Astrocyte (in vitro differentiated cells and primary cell): ENCODE data around the gene RPS6KA2.

ENCODE experiments used
- EZH2 ChIP-seq: IDR thresholded peaks from 2 replicates; pipeline ENCODE4 v1.6.1; 2012; ENCODE audit warnings: mild to moderate bottlenecking, low read length, inconsistent platforms; ENCODE audit not compliant: insufficient read depth
- TF ChIP-seq, protein P1 (sequence below): IDR thresholded peaks from 2 replicates; pipeline ENCODE4 v1.5.1; 2011; ENCODE audit warnings: low read depth, mild to moderate bottlenecking, inconsistent platforms, low read length, moderate library complexity; ENCODE audit not compliant: insufficient read depth

DNA sequence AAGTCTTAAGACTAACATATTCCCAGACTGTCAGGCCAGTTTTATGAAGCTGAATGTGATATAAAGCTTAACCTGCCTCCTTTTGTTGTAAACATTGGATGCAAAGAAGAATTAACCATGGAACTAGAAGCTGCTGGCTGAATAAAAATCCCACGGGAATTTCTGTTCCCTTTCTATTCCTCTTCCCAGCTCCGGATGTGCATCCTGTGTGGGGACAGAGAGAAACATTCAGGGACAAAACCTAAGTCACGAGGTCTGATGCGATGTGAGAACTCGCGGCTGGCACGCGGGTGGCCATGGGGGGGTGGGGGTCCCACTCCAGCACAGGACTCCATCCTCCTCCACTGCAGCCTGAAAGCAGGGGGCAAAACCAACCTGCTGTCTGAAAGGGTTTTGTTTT lies 72.7 kb downstream of the RPS6KA2 start:
- TF ChIP-seq, protein P1, sequence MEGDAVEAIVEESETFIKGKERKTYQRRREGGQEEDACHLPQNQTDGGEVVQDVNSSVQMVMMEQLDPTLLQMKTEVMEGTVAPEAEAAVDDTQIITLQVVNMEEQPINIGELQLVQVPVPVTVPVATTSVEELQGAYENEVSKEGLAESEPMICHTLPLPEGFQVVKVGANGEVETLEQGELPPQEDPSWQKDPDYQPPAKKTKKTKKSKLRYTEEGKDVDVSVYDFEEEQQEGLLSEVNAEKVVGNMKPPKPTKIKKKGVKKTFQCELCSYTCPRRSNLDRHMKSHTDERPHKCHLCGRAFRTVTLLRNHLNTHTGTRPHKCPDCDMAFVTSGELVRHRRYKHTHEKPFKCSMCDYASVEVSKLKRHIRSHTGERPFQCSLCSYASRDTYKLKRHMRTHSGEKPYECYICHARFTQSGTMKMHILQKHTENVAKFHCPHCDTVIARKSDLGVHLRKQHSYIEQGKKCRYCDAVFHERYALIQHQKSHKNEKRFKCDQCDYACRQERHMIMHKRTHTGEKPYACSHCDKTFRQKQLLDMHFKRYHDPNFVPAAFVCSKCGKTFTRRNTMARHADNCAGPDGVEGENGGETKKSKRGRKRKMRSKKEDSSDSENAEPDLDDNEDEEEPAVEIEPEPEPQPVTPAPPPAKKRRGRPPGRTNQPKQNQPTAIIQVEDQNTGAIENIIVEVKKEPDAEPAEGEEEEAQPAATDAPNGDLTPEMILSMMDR, result no peak
- TF ChIP-seq EZH2, result no peak
